OCI-LY7 (cell line): ENCODE results near the gene ADGRG3. TPM values are rescaled to one million over a fixed set of nuclear protein-coding genes. Genes with fewer than 3 reads are reported as not detected.

Experiments
- BruUV-seq: library from RNA; stranded (reverse); fragments of 400-500 nt; replicated peaks from 2 replicates; lab custom pipeline; 2021; lab: Mats Ljungman, UMichigan
- CTCF ChIA-PET: fragments of 300-600 bp; sonication (Branson Sonifier 250); formaldehyde crosslinking; loops from one replicate; lab custom pipeline; 2022; ENCODE audit warnings: antibody characterized with exemption; ENCODE audit not compliant: unreplicated experiment; lab: Charles Lee
- POLR2A ChIA-PET: fragments of 300-600 bp; sonication (Branson Sonifier 250); formaldehyde crosslinking; loops from one replicate; lab custom pipeline; 2022; ENCODE audit warnings: antibody characterized with exemption; lab: Charles Lee
- DNase-seq: peaks from one replicate; pipeline ENCODE4 v3.0.0-alpha.2; 2015; ENCODE audit warnings: low spot score
- H2AFZ ChIP-seq: fragments of 200-600 bp; sonication (generic), shearing (Covaris generic); 2 replicates; pipeline ENCODE4 v1.6.1; 2014; ENCODE audit warnings: mild to moderate bottlenecking, antibody characterized with exemption, low read length, moderate library complexity
- H3K27ac ChIP-seq: fragments of 200-600 bp; sonication (generic); 2 replicates; pipeline ENCODE4 v1.5.1; 2014; ENCODE audit warnings: mixed run types, low read depth, mild to moderate bottlenecking, moderate library complexity, low read length, inconsistent platforms; ENCODE audit not compliant: poor library complexity, severe bottlenecking
- H3K36me3 ChIP-seq: fragments of 200-600 bp; sonication (generic); 2 replicates; pipeline ENCODE4 v1.6.1; 2014; ENCODE audit warnings: mild to moderate bottlenecking, antibody characterized with exemption, low read length, moderate library complexity, mixed read lengths; ENCODE audit not compliant: insufficient read depth
- H3K4me1 ChIP-seq: fragments of 200-600 bp; sonication (generic); 2 replicates; pipeline ENCODE4 v1.5.1; 2014; ENCODE audit warnings: mild to moderate bottlenecking, low read length; ENCODE audit not compliant: insufficient read depth, poor library complexity, severe bottlenecking
- H3K4me2 ChIP-seq: fragments of 200-600 bp; sonication (generic); 2 replicates; pipeline ENCODE4 v1.6.1; 2014; ENCODE audit warnings: mild to moderate bottlenecking, low read length
- H3K4me3 ChIP-seq: fragments of 200-600 bp; sonication (generic); 2 replicates; pipeline ENCODE4 v1.5.1; 2014; ENCODE audit warnings: mild to moderate bottlenecking, low read depth, low read length; ENCODE audit not compliant: poor library complexity, severe bottlenecking
- H3K79me2 ChIP-seq: fragments of 200-600 bp; sonication (generic); 2 replicates; pipeline ENCODE4 v1.6.1; 2016; ENCODE audit warnings: low read depth, mild to moderate bottlenecking, low read length, moderate library complexity, mixed read lengths; ENCODE audit not compliant: insufficient read depth
- H3K9me2 ChIP-seq: fragments of 200-600 bp; sonication (generic); 2 replicates; pipeline ENCODE4 v1.6.1; 2016; ENCODE audit warnings: mild to moderate bottlenecking, low read length, mixed read lengths; ENCODE audit not compliant: insufficient read depth
- H3K9me3 ChIP-seq: fragments of 200-600 bp; sonication (generic); 2 replicates; pipeline ENCODE4 v1.6.1; 2014; ENCODE audit warnings: mild to moderate bottlenecking, mixed run types, low read length, mixed read lengths
- H4K20me1 ChIP-seq: fragments of 200-600 bp; sonication (generic); 2 replicates; pipeline ENCODE4 v1.6.1; 2014; ENCODE audit warnings: mild to moderate bottlenecking, antibody characterized with exemption, low read length, moderate library complexity, mixed read lengths; ENCODE audit not compliant: insufficient read depth
- CTCF ChIP-seq: fragments of 200-600 bp; sonication (generic); conservative IDR thresholded peaks from 2 replicates; pipeline ENCODE4 v1.5.1; 2014; ENCODE audit warnings: mild to moderate bottlenecking, antibody characterized with exemption, low read length, moderate library complexity, mixed read lengths
- EZH2phosphoT487 ChIP-seq: fragments of 200-600 bp; sonication (generic); IDR thresholded peaks from 2 replicates; pipeline ENCODE4 v1.6.1; 2018; ENCODE audit warnings: low read depth, borderline replicate concordance, mild to moderate bottlenecking, mixed run types, antibody characterized with exemption, low read length, moderate library complexity, mixed read lengths
- intact Hi-C: fragments of 100-400 bp; cut with micrococcal nuclease; formaldehyde crosslinking; loops from one replicate; pipeline ENCODE4 v1.10.0; 2022; ENCODE audit not compliant: unreplicated experiment
- total RNA-seq, 2 experiments: library from RNA; depleted of rRNA in 1 of 2; stranded (reverse); fragments of >200 nt in 1 of 2; shearing (Covaris generic) in 1 of 2; gene quantifications; 2 replicates each; pipeline ENCODE4 v1.2.3, GENCODE V29; 2014 to 2022

ADGRG3 gene
- total RNA-seq, 2 experiments from 2014 or later: not detected

DNA sequence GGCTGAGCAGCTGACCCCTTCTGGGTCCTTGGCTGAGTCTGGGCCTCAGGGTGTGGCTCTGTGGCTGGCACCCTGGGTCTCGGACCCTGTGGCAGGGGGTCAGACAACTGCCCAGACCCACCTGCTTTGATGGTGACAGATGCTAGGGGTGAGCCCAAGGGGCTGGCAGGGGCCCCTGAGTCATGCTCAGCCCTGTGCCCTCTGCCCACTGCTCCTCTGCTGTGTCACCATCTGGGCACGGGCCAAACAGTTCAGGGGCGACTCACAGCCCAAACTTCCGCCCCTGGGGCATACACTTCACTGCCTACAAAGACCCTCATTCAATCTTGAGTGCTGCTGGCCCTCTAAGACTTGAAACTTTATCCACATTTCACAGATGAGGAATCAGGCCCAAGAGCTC, 33.9 kb upstream of the ADGRG3 start:
- Histone ChIP-seq H3K4me3 (no peak overlapping the region), H3K36me3 (no peaks in the 10 kb centered on the region), H4K20me1 (no peaks in the 10 kb centered on the region), H3K4me1 (no peaks in the 10 kb centered on the region), H3K4me2 (no peak overlapping the region), H2AFZ (no peak overlapping the region), H3K9me2 (no peaks in the 10 kb centered on the region), H3K9me3 (no peaks in the 10 kb centered on the region), H3K79me2 (no peaks in the 10 kb centered on the region), H3K27ac (no peak overlapping the region)
- no peak for DNase-seq
- no TSS peak for BruUV-seq
- intact Hi-C loops: no loop called here
- POLR2A ChIA-PET: no interaction called here
- CTCF ChIA-PET: no interaction called here
- TF ChIP-seq EZH2phosphoT487: no peak
- TF ChIP-seq CTCF: no peak

- no peaks in the 10 kb centered on the region for H4K20me1 ChIP-seq
- no peak for TF ChIP-seq EZH2phosphoT487
- TF ChIP-seq CTCF: no peak
- no peak overlapping the region for H3K27ac ChIP-seq
- intact Hi-C loops: no loop called here
- ChIA-PET CTCF (no interaction called here), POLR2A (no interaction called here)
- no TSS peak for BruUV-seq
- no peaks in the 10 kb centered on the region for H3K79me2 ChIP-seq
- no peaks in the 10 kb centered on the region for H3K4me1 ChIP-seq
- no peak overlapping the region for H2AFZ ChIP-seq
- H3K4me3 ChIP-seq: no peak overlapping the region
- no peaks in the 10 kb centered on the region for H3K36me3 ChIP-seq
- no peaks in the 10 kb centered on the region for H3K9me3 ChIP-seq
- no peaks in the 10 kb centered on the region for H3K9me2 ChIP-seq
- H3K4me2 ChIP-seq: no peak overlapping the region
- no peak for DNase-seq
Measured at GRCh38 chr16:57635266-57636097, 32.6 kb upstream of the ADGRG3 start.

DNA sequence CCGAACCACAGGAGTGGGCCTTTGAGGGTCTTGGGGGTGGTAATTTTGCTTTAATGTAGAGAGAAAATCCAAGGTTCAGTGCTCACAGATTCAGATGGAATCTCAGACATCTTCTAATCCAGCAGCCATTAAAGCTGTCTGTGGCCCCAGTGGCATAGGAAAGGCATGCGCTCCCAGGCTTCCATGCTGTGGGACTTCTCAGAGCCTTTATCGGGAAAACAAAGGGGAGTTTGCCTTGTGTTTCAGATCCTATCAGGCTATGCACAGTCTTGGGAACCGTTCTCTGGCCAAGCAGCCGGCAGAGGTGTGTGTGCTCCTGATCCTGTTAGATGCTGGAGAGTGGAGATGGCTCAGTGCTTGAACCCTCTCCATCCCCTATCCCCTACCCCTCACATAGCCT, 31.9 kb upstream of the ADGRG3 start:
- POLR2A ChIA-PET: no interaction called here

More for the DNA sequence above, 31.9 kb upstream of the ADGRG3 start:
- H3K4me1 ChIP-seq: no peaks in the 10 kb centered on the region
- no peaks in the 10 kb centered on the region for H4K20me1 ChIP-seq
- no peak overlapping the region for H3K4me2 ChIP-seq
- H3K4me3 ChIP-seq: no peak overlapping the region
- H2AFZ ChIP-seq: no peak overlapping the region
- no peaks in the 10 kb centered on the region for H3K79me2 ChIP-seq
- intact Hi-C loops: no loop called here
- H3K36me3 ChIP-seq: no peaks in the 10 kb centered on the region
- no peaks in the 10 kb centered on the region for H3K9me3 ChIP-seq
- no peaks in the 10 kb centered on the region for H3K9me2 ChIP-seq
- H3K27ac ChIP-seq: no peak overlapping the region
- TF ChIP-seq CTCF: no peak
- TF ChIP-seq EZH2phosphoT487: no peak
- CTCF ChIA-PET: no interaction called here
- no peak for DNase-seq
- no TSS peak for BruUV-seq
